Thyroid gland (tissue), 4 donors: ENCODE results near the gene MTHFSD. TPM values are rescaled to one million over a fixed set of nuclear protein-coding genes. Genes with fewer than 3 reads are reported as not detected.

Experiments
- DNase-seq, 2 donors: peaks; one replicate each; pipeline ENCODE4 v3.0.0-alpha.2; 2019
- H3K27ac ChIP-seq, 3 donors: fragments of 200-600 bp; sonication (generic); 1 replicate in 2 of 3; 2 replicates in 1 of 3; pipeline ENCODE4 v1.5.1; 2016 to 2019; ENCODE audit warnings: mild to moderate bottlenecking in 1 of 3, moderate library complexity in 1 of 3
- H3K27me3 ChIP-seq: fragments of 200-600 bp; sonication (generic); one replicate; pipeline ENCODE4 v1.5.1; 2019
- H3K36me3 ChIP-seq, 2 donors: fragments of 200-600 bp; sonication (generic); one replicate each; pipeline ENCODE4 v1.5.1; 2016 to 2019
- H3K4me1 ChIP-seq, 2 donors: fragments of 200-600 bp; sonication (generic); one replicate each; pipeline ENCODE4 v1.5.1; 2017 to 2019
- H3K4me3 ChIP-seq, 3 donors: fragments of 200-600 bp; sonication (generic); replicated peaks in 1 of 3; 1 replicate in 2 of 3; 2 replicates in 1 of 3; pipeline ENCODE4 v1.5.1; 2016; ENCODE audit warnings: mild to moderate bottlenecking in 1 of 3
- H3K9me3 ChIP-seq: fragments of 200-600 bp; sonication (generic); one replicate; pipeline ENCODE4 v1.5.1; 2017
- CTCF ChIP-seq, 6 experiments: fragments of 200-600 bp in 3 of 6; fragments of 450-650 bp in 3 of 6; sonication (generic) in 3 of 6; IDR thresholded peaks; one replicate each; pipeline ENCODE4 v1.5.1; 2016 to 2019; ENCODE audit warnings: antibody characterized with exemption in 6 of 6, mild to moderate bottlenecking in 2 of 6, inconsistent platforms in 1 of 6, moderate library complexity in 1 of 6
- POLR2A ChIP-seq, 2 donors: fragments of 450-650 bp; IDR thresholded peaks; one replicate each; pipeline ENCODE4 v1.6.1; 2017; ENCODE audit warnings: antibody characterized with exemption in 2 of 2, mild to moderate bottlenecking in 2 of 2, moderate library complexity in 1 of 2
- WGBS, 2 donors: methylation state at CpG; one replicate each; pipeline ENCODE4 v1.1.5; 2017; 5-methylcytosine and 5-hydroxymethylcytosine counted together
- intact Hi-C: fragments of 100-400 bp; cut with DNase I; formaldehyde crosslinking; loops from one replicate; pipeline ENCODE4 v1.15.1; 2023
- total RNA-seq, 4 donors: library from RNA; depleted of rRNA; stranded (reverse); fragments of >200 nt; gene quantifications; one replicate each; pipeline ENCODE4 v1.2.3, GENCODE V29; 2016

The MTHFSD gene
- total RNA-seq, 4 donors from 2014 or later = 21.2 to 27.4 (median 25.2) TPM

- H3K27ac ChIP-seq = no peak overlapping the region
These were observed 55.6 kb downstream of the MTHFSD start for GRCh38 chr16:86499440-86499786.

GRCh38 chr16:86498671-86499439, 56.2 kb downstream of the MTHFSD start:
- Histone ChIP-seq H3K4me3 (no peak overlapping the region), H3K9me3 (no peaks in the 10 kb centered on the region), H3K36me3 (no peaks in the 10 kb centered on the region), H3K27ac (no peak overlapping the region), H3K4me1 (peaks cover 3 to 5% of the 10 kb centered on the region in 2 donors), H3K27me3 (peaks cover 38% of the 10 kb centered on the region)
- WGBS, 2 donors = 6 to 10% methylated on average over 34 to 38 of the region's 61 CpGs
- no peak for DNase-seq
- intact Hi-C loops = no loop called here
- no peak for TF ChIP-seq POLR2A (IDR thresholded peaks at IDR 0.05)
- no peak for TF ChIP-seq CTCF (IDR thresholded peaks at IDR 0.05)

More at GRCh38 chr16:86499440-86499786, 55.6 kb downstream of the MTHFSD start:
- WGBS, 2 donors = 18 to 21% methylated on average over 4 of the region's 4 CpGs
- intact Hi-C loops = no loop called here
- TF ChIP-seq CTCF (IDR thresholded peaks at IDR 0.05) (no peak), POLR2A (IDR thresholded peaks at IDR 0.05) (no peak)
- H3K36me3 ChIP-seq = no peaks in the 10 kb centered on the region
- no peak for DNase-seq
- no peaks in the 10 kb centered on the region for H3K9me3 ChIP-seq
- peaks cover 3 to 5% of the 10 kb centered on the region in 2 donors for H3K4me1 ChIP-seq
- H3K27me3 ChIP-seq = peaks cover 43% of the 10 kb centered on the region
- no peak overlapping the region for H3K4me3 ChIP-seq

GRCh38 chr16:86498155-86498670, 56.8 kb downstream of the MTHFSD start:
- no peak overlapping the region for H3K27ac ChIP-seq
- 5 to 7% methylated on average over 19 to 25 of the region's 29 CpGs for WGBS, 2 donors
- H3K4me1 ChIP-seq = peaks cover 3 to 5% of the 10 kb centered on the region in 2 donors
- H3K36me3 ChIP-seq = no peaks in the 10 kb centered on the region
- peaks cover 36% of the 10 kb centered on the region for H3K27me3 ChIP-seq
- intact Hi-C loops = no loop called here
- TF ChIP-seq POLR2A (IDR thresholded peaks at IDR 0.05) = no peak
- TF ChIP-seq CTCF (IDR thresholded peaks at IDR 0.05) = no peak
- no peak overlapping the region for H3K4me3 ChIP-seq
- no peak for DNase-seq
- H3K9me3 ChIP-seq = no peaks in the 10 kb centered on the region

GRCh38 chr16:86497551-86498021, 57.4 kb downstream of the MTHFSD start:
- H3K36me3 ChIP-seq = no peaks in the 10 kb centered on the region
- no peaks in the 10 kb centered on the region for H3K9me3 ChIP-seq
- H3K4me1 ChIP-seq = peaks cover 3 to 5% of the 10 kb centered on the region in 2 donors
- intact Hi-C loops = no loop called here
- DNase-seq = no peak
- TF ChIP-seq POLR2A (IDR thresholded peaks at IDR 0.05) = no peak
- no peak for TF ChIP-seq CTCF (IDR thresholded peaks at IDR 0.05)
- peaks cover 36% of the 10 kb centered on the region for H3K27me3 ChIP-seq
- H3K27ac ChIP-seq = no peak overlapping the region
- WGBS, 2 donors = 5 to 9% methylated on average over 11 to 25 of the region's 44 CpGs
- H3K4me3 ChIP-seq = no peak overlapping the region

GRCh38 chr16:86496929-86497461, 58.0 kb downstream of the MTHFSD start:
- H3K27ac ChIP-seq = no peak overlapping the region
- WGBS, 2 donors = 2 to 3% methylated on average over 29 to 40 of the region's 45 CpGs

More at GRCh38 chr16:86496929-86497461, 58.0 kb downstream of the MTHFSD start:
- Histone ChIP-seq H3K36me3 (no peaks in the 10 kb centered on the region), H3K4me1 (peaks cover 3 to 5% of the 10 kb centered on the region in 2 donors), H3K4me3 (no peak overlapping the region), H3K27me3 (peaks cover 36% of the 10 kb centered on the region), H3K9me3 (no peaks in the 10 kb centered on the region)
- DNase-seq = no peak
- intact Hi-C loops = no loop called here
- no peak for TF ChIP-seq CTCF (IDR thresholded peaks at IDR 0.05)
- TF ChIP-seq POLR2A (IDR thresholded peaks at IDR 0.05) = no peak
